NCI-H748 (cell line): ENCODE results near the gene PI4KB.
"Not testable (repeated sequence)": the region's sequence is repeated elsewhere in the genome, so short reads cannot be mapped to it uniquely, and the experiment has no call there.

ENCODE experiments used
- DNase-seq: peaks from one replicate; lab custom pipeline; 2025; ENCODE audit not compliant: unreplicated experiment; lab: John Stamatoyannopoulos, UW

The PI4KB gene

GRCh38 chr1:151327223-151327902 lies at the start of gene PI4KB:
TSS of gene PI4KB (minus strand) at chr1:151327416. CDS start at chr1:151316481, 10,935 bp downstream.
- peak; percentile 98 for DNase-seq

- no peak for DNase-seq
Measured at GRCh38 chr1:151373196-151373595, 46.0 kb upstream of the PI4KB start.

- DNase-seq: peak; percentile 86
Measured at GRCh38 chr1:151372058-151372934, 45.1 kb upstream of the PI4KB start, which contains the start of gene SELENBP1. TSS of gene SELENBP1 (minus strand) at chr1:151372705. CDS start at chr1:151372641, 64 bp downstream.

GRCh38 chr1:151371370-151372057 lies 44.3 kb upstream of the PI4KB start:
- peak; percentile 87 for DNase-seq

GRCh38 chr1:151370211-151370911 lies 43.1 kb upstream of the PI4KB start:
- DNase-seq: no peak

- no peak for DNase-seq
Measured at GRCh38 chr1:151369621-151370048, 42.4 kb upstream of the PI4KB start.

- no peak for DNase-seq
Measured at GRCh38 chr1:151369302-151369610, 42.0 kb upstream of the PI4KB start.

GRCh38 chr1:151368393-151369301 lies 41.4 kb upstream of the PI4KB start:
- no peak for DNase-seq

GRCh38 chr1:151367658-151368392 lies 40.6 kb upstream of the PI4KB start:
- DNase-seq: no peak

GRCh38 chr1:151364996-151365395 lies 37.8 kb upstream of the PI4KB start:
- DNase-seq: no peak

- DNase-seq: no peak
Measured at GRCh38 chr1:151362308-151363155, 35.3 kb upstream of the PI4KB start.

- no peak for DNase-seq
Measured at GRCh38 chr1:151361883-151362282, 34.7 kb upstream of the PI4KB start.

- DNase-seq: no peak
Measured at GRCh38 chr1:151356696-151357095, 29.5 kb upstream of the PI4KB start.

GRCh38 chr1:151352021-151352718 lies 25.0 kb upstream of the PI4KB start:
- no peak for DNase-seq

- DNase-seq: not testable (repeated sequence)
Measured at GRCh38 chr1:151350323-151350722, 23.1 kb upstream of the PI4KB start.

- no peak for DNase-seq
Measured at GRCh38 chr1:151347523-151348246, 20.5 kb upstream of the PI4KB start.
